ENCODE data around the gene ANKS6.

The ANKS6 gene

DNA sequence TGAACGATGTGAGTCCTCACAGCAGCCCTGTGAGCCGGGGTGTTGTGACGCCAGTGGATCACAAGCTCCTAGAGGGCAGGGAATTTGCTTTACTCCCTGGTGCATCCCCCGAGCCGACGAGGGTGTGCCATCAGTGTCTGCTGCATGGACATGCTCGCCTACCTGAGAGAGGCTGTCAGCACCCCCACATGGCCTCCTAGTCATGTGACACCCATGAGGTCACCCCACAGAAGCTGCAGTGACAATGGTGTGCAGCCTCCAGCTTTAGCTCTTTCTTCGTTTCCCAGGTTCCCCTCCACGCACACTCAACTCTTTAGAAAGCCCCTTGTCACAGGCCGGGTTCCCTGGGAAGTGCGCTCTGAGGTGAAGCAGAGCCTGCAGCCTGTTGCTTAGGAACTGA, 67.9 kb downstream of the ANKS6 start:
- no peak for DNase-seq

DNA sequence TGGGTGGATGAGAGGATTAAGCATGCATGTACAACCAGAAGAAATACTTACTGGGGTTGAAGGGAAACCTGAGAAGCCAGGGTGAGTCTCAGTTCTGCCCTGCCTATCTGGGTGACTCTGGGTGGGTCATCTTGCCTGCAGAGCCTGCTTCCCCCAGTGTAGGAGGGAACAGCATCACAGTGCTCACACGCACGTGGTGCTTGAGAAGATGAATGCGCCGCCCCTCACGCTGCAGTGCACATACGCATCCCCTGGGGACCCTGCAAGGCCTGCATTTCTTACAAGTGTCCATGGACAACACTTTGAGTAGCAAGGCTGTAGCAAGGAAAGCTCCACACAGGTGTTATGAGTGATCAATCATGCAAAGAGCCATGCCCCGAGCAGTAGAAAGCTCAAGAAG, 68.9 kb downstream of the ANKS6 start:
- DNase-seq: no peak

- DNase-seq: peak; percentile 10
These were observed 69.6 kb downstream of the ANKS6 start for GRCh38 chr9:98726735-98727134.

DNA sequence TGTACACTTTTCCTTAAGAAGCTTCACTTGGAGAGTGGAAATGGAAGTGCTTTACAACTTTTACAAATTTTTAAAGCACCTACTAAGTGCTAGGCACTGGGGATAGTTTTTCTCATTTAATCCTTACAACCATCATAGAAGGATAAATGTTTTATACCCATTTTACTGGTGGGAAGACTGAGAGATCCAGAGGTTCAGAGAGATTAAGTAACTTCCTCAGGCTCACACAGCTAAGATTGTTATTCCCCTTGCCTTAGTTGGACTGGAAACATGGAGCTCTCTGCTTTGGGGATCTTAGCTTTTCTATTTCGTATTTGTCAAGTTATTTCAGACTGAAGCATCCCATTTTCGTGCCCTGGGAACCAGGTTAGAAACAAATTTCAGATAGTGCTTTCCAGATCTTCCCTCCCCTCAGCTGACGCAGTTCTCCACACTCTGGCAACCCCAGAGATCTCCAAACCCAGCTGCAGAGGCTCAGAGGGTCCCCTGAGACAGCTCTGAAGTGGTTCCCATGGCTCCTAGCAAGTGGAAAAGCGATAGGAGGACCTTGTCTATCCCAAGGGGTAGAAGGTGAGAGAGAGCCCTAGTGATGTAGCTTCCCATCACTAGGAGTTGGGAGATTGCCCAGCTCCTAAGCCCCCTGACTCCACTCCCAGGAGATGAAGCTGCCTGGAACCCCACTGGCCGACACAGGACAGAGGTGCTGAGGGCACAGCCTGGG, 71.4 kb downstream of the ANKS6 start:
- DNase-seq: no peak

DNA sequence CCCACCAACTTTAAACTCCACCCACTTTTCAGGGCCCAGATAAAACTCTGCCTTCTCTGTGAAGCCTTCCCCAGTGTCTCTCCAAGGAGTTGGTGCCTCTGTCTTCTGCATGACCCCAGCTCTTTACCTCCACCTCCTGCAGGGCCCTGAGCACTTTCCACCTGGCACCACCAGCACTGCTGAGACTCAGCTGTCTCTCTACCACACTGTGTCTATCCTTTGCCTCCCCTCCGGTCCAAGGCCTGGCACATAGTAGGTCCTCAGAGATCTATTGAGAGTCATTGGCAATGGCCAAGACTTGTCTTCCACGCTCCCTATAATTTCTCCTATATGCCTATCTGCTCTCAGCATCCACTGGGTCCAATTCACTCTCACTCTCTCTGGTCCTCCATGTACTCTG, 74.7 kb downstream of the ANKS6 start:
- DNase-seq: no peak

- DNase-seq: no peak
These were observed 76.0 kb downstream of the ANKS6 start for GRCh38 chr9:98720402-98720801.

DNA sequence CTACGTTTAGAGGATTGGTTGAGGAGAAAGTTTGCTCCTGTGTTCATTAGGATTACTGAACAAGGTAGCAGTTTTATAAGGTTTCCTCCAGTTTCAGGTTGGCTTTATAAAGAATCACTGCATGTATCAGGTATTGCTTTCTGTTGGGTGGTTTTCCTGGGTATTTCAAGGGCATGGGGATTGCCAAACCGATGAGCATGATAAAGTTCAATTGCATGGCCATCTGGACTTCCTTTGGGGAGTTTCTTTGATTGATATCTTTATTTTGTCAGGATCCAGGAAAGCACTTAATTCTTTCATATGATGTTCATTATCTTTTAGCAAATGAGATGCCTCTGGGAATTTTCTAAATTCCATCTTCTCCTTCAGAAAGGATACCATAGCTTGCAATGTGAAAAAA, 77.3 kb downstream of the ANKS6 start:
- no peak for DNase-seq

GRCh38 chr9:98714833-98715232, 81.5 kb downstream of the ANKS6 start:
- DNase-seq: no peak

DNA sequence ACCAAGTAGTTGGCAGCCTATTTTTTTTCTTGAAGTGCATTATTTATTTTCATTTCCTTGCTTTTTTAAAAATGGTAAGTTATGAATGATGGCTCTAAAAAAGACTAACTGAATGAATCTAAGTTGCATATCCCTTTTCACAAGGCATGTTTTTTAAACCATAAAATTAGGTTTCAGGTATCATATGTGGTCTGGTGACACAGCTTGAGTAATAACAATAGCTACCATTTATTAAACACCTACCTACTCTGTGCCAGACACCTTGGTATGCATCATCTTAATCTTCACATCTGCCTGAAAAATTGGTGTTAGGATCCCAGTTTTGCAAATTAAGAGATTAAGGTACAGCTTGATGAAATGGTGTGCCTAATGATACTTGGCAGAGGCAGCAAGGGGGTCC, 83.4 kb downstream of the ANKS6 start:
- no peak for DNase-seq

GRCh38 chr9:98709968-98710965, 86.1 kb downstream of the ANKS6 start:
- DNase-seq: no peak

DNA sequence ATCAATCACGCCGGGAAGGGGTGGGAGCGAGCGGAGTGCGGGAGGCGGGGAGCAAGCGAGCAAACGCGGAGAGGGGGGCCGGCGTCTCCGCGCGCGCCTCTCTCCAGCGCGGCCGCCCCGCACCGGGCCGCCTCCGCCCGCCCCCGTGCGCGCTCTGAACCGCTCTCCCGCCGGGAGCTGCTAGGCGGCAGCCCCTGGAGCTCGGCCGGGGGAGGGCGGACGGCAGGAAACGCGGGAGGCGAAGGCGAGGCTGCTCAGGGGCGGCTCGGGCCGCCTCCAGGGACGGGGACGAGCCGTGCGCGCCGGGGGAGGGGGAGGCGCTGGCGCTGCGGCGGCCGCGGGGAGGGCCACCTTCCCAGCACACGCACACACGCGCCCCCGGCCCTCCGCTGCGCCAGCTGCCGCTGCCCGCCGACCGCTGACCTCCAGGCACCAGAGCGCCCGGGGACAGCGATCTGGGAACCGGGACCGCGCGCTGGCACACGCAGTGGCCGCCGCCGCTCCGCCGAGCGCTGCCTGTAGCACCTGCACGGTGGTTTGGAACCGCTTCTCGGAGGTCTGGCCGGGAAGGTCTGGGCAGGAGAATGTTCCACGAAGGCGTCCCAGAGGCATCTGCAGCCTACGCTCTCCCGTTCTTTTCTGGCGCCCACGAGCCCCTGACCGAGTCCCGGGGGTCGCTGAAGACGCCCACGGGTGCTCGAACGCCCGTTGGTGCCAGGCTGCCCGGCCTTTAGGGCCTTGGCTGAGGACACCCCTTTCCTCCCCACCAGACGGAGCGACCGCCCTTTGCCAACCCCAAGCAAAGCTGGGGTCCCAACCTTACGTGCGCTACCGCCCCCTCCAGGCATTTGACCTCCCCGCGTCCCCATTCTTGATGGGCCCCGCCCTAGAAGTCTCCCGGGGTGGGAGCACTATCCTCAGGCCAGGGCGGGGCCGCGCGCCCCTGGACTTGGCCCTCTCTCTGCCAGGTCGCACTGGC, 87.1 kb downstream of the ANKS6 start, which contains the start of gene GABBR2:
Gene GABBR2 (minus strand): TSS at position 3 of the 979 bp plus-strand sequence. CDS start 198 bp downstream, outside the sequence.
- DNase-seq: no peak

- no peak for DNase-seq
These were observed 88.0 kb downstream of the ANKS6 start for GRCh38 chr9:98708103-98708932.

- DNase-seq: no peak
These were observed 88.9 kb downstream of the ANKS6 start for GRCh38 chr9:98707166-98708102.

GRCh38 chr9:98706651-98707165, 89.6 kb downstream of the ANKS6 start:
- DNase-seq: no peak

GRCh38 chr9:98702835-98703380, 93.4 kb downstream of the ANKS6 start:
- DNase-seq: no peak

DNA sequence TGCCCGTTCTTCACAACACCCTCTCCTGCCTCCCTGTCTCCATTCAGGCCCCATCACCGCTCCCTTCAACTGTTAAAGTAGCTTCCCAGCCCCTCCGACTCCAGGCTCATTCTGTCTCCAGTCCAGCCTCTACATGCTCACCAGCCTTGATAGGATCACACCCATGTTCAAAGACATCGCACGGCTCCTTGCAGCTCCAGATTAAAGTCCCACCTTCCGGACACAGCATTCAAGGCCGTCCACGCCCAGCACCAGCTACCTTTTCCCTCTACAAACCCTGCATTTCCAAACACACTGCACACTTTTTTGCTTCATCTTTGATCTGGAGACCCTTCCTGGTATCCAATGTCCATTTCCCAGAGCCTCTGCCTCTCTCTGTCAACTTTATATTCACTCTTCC, 94.0 kb downstream of the ANKS6 start:
- DNase-seq: no peak

DNA sequence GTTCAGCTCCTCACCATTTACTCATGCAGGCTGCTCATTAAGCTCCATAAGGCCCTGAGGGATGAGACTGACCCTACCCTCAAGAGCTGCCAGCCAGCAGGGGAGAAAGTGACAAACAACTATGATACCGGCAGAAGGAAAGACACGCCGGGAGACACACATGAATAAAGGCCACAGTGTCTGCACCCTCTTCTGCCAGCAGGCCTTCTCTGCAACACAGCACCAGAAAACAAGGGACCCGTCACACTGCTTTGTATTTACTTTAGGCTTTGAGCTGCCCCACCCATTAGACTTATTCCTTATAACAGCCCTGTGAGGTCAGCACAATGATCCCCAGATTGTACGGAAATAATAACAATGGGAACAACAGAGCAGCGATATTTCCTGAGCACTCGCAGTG, 94.8 kb downstream of the ANKS6 start:
- no peak for DNase-seq

DNA sequence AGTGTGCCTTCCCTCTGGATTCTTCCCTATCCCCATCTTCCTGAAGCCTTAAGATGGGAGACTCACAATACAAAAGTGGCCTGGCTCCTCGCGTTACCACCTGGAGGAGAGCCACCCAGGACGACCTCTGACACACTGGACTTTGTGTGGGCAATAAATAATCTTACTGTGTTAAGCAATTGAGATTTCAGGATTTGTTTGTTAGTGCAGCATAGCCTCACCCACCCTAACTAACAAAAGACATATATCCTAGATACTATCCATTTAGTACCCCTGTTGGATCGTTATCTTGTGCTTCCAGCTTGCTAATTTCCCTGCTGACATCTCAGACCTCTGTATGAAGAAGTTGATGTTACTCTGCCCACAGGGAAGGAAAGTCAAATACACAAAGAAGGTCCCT, 95.6 kb downstream of the ANKS6 start:
- no peak for DNase-seq

DNA sequence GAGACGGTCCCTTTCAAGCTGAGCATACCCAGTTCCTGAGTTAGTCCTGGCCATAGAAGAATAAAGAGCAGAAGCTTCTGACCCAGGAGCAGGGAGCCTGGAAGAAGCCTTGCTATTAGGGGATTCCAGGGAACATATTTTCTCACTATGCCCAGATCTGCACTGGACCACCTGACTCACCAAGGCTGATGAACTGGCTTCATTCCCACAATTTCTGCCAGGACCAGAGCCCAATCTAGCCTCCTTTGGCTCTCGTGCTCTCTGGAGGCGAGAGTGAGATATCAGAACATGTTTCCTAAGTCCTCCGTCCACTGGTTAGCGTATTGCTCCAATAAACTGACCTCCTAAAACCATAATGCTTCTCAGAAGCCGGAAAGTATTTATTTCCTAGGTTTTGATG, 97.5 kb downstream of the ANKS6 start:
- no peak for DNase-seq

GRCh38 chr9:98694943-98695342, 101.4 kb downstream of the ANKS6 start:
- DNase-seq: no peak

Data from CD4-positive, alpha-beta T cell treated with Interleukin-10 for 1 hour (primary cell).